Activated CD4-positive, alpha-beta T cell treated with anti-CD3 and anti-CD28 coated beads, Interleukin-2, Interleukin-4, amounts not matched to agents 100 ng/mL and 50 ng/mL, durations not matched to agents 16 hours and 8 hours (primary cell): ENCODE measurements around the gene CAP2.

Experiments
- DNase-seq: peaks from one replicate; pipeline ENCODE4 v3.0.0-alpha.2; 2020; ENCODE audit warnings: low spot score

The CAP2 gene

GRCh38 chr6:17474289-17474688, 80.9 kb downstream of the CAP2 start:
- DNase-seq, result no peak

GRCh38 chr6:17475606-17476244, 82.3 kb downstream of the CAP2 start:
- no peak for DNase-seq

GRCh38 chr6:17476511-17476910, 83.1 kb downstream of the CAP2 start:
- no peak for DNase-seq

- no peak for DNase-seq
These were observed 84.0 kb downstream of the CAP2 start for GRCh38 chr6:17477356-17477755.

GRCh38 chr6:17478223-17478907, 85.0 kb downstream of the CAP2 start:
- no peak for DNase-seq

- no peak for DNase-seq
These were observed 85.6 kb downstream of the CAP2 start for GRCh38 chr6:17478946-17479345.

- no peak for DNase-seq
These were observed 87.1 kb downstream of the CAP2 start for GRCh38 chr6:17480476-17480875.

- no peak for DNase-seq
These were observed 89.3 kb downstream of the CAP2 start for GRCh38 chr6:17482711-17483110.

- DNase-seq, result no peak
These were observed 90.1 kb downstream of the CAP2 start for GRCh38 chr6:17483391-17484016.

GRCh38 chr6:17484201-17484849, 90.9 kb downstream of the CAP2 start:
- no peak for DNase-seq

- DNase-seq, result no peak
These were observed 91.8 kb downstream of the CAP2 start for GRCh38 chr6:17485181-17485580.

GRCh38 chr6:17485946-17486345, 92.6 kb downstream of the CAP2 start:
- DNase-seq, result no peak

- no peak for DNase-seq
These were observed 93.3 kb downstream of the CAP2 start for GRCh38 chr6:17486680-17487079.

GRCh38 chr6:17490724-17491123, 97.3 kb downstream of the CAP2 start:
- no peak for DNase-seq

GRCh38 chr6:17491416-17492142, 98.2 kb downstream of the CAP2 start:
- DNase-seq, result no peak

- DNase-seq, result no peak
These were observed 99.0 kb downstream of the CAP2 start for GRCh38 chr6:17492350-17492749.

GRCh38 chr6:17493286-17493685, 99.9 kb downstream of the CAP2 start:
- no peak for DNase-seq

- DNase-seq, result no peak
These were observed 100.8 kb downstream of the CAP2 start for GRCh38 chr6:17494177-17494576.

- no peak for DNase-seq
These were observed 101.5 kb downstream of the CAP2 start for GRCh38 chr6:17494919-17495318.

GRCh38 chr6:17497535-17498095, 104.2 kb downstream of the CAP2 start:
- no peak for DNase-seq

GRCh38 chr6:17501442-17501841, 108.0 kb downstream of the CAP2 start:
- DNase-seq, result no peak
